ENCODE results near the gene HCFC1. TPM values are rescaled to one million over a fixed set of nuclear protein-coding genes. Genes with fewer than 3 reads are reported as not detected.

The HCFC1 gene
- total and polyA plus RNA-seq, 9 of the 15 experiments (the other 6 are each of a cell fraction or from before 2014, with no cell fraction given): 2.8 to 133 (median 17.1) TPM

GRCh38 chrX:154002215-154002719 is 30.6 kb upstream of the HCFC1 start (continued):
- TF ChIP-seq HSF4 (CRISPR knock-in tag; IDR thresholded peaks at IDR 0.05; ENCODE audit: borderline replicate concordance) (peak; percentile 85), IRF1 (CRISPR knock-in tag; IDR thresholded peaks at IDR 0.05; ENCODE audit: borderline replicate concordance) (no peak), MAFG (tag; conservative IDR thresholded peaks at IDR 0.05) (peak; percentile 99), HMG20A (CRISPR knock-in tag; conservative IDR thresholded peaks at IDR 0.05) (no peak), ATF7 (IDR thresholded peaks at IDR 0.05) (no peak), ZFP91 (CRISPR knock-in tag; IDR thresholded peaks at IDR 0.05) (no peak), SMAD3 (CRISPR knock-in tag; conservative IDR thresholded peaks at IDR 0.05) (peak; percentile 97), CBFB (CRISPR knock-in tag; IDR thresholded peaks at IDR 0.05) (no peak), KLF6 (CRISPR knock-in tag; IDR thresholded peaks at IDR 0.05; ENCODE audit: borderline replicate concordance) (peak; percentile 96), TBL1XR1 (IDR thresholded peaks at IDR 0.05; ENCODE audit: low read length in 2 of 2) (no peak), CHD1 (IDR thresholded peaks at IDR 0.05; ENCODE audit: low read length) (no peak), MEF2D (tag; conservative IDR thresholded peaks at IDR 0.05; ENCODE audit: low read depth) (peak; percentile 94), TAF1 (IDR thresholded peaks at IDR 0.05; ENCODE audit: control insufficient read depth, extremely low read depth, insufficient read depth, low read length, severe bottlenecking) (no peak), USF1 (CRISPR knock-in tag; IDR thresholded peaks at IDR 0.05) (no peak), ZBTB5 (IDR thresholded peaks at IDR 0.05) (no peak), ZEB2 (IDR thresholded peaks at IDR 0.05) (no peak), PTRF (tag; IDR thresholded peaks at IDR 0.05) (peak; percentile 90), MYC (IDR thresholded peaks at IDR 0.05; ENCODE audit: low read depth, low read length) (no peak), MYC (CRISPR knock-in tag; IDR thresholded peaks at IDR 0.05; ENCODE audit: borderline replicate concordance, low read depth) (peak; percentile 80; the same call in 1 of the 2 replicates), ZNF668 (CRISPR knock-in tag; IDR thresholded peaks at IDR 0.05) (peak; percentile 75), TAF9B (IDR thresholded peaks at IDR 0.05; ENCODE audit: partially characterized antibody) (no peak), PATZ1 (CRISPR knock-in tag; IDR thresholded peaks at IDR 0.05; ENCODE audit: borderline replicate concordance) (peak; percentile 86; the same call in 1 of the 2 replicates), TAF7 (tag; IDR thresholded peaks at IDR 0.05) (peak; percentile 81)
